ENCODE data around the gene PTPRB. TPM values are rescaled to one million over a fixed set of nuclear protein-coding genes. Genes with fewer than 3 reads are reported as not detected.

Gene PTPRB
- total and polyA plus RNA-seq, 2 of the 4 experiments (the other 2 are of a cell fraction) = 4.1 to 6.5 TPM

- no peak overlapping the region for H3K9ac ChIP-seq (ENCODE audit: low read depth, low read length)
- TF ChIP-seq RFX5 (IDR thresholded peaks at IDR 0.05; ENCODE audit: low read depth, low read length) (no peak), MXI1 (IDR thresholded peaks at IDR 0.05; ENCODE audit: borderline replicate concordance, low read depth, low read length) (no peak), ELK1 (IDR thresholded peaks at IDR 0.05; ENCODE audit: borderline replicate concordance, low read depth, low read length) (no peak), CEBPB (IDR thresholded peaks at IDR 0.05; ENCODE audit: low read depth, low read length) (no peak), BHLHE40 (IDR thresholded peaks at IDR 0.05; ENCODE audit: low read depth, low read length) (no peak), MAZ (IDR thresholded peaks at IDR 0.05; ENCODE audit: borderline replicate concordance, low read depth, low read length) (no peak), NFE2L2 (IDR thresholded peaks at IDR 0.05; ENCODE audit: low read depth, low read length) (no peak), MAFK (IDR thresholded peaks at IDR 0.05; ENCODE audit: low read depth, low read length) (no peak), RAD21 (IDR thresholded peaks at IDR 0.05; ENCODE audit: low read length) (no peak), FOS (IDR thresholded peaks at IDR 0.05; ENCODE audit: low read depth, low read length) (no peak), SMC3 (IDR thresholded peaks at IDR 0.05; ENCODE audit: low read depth, low read length) (no peak), RCOR1 (IDR thresholded peaks at IDR 0.05; ENCODE audit: insufficient replicate concordance, low read length) (no peak)
- TF ChIP-seq, protein P1, sequence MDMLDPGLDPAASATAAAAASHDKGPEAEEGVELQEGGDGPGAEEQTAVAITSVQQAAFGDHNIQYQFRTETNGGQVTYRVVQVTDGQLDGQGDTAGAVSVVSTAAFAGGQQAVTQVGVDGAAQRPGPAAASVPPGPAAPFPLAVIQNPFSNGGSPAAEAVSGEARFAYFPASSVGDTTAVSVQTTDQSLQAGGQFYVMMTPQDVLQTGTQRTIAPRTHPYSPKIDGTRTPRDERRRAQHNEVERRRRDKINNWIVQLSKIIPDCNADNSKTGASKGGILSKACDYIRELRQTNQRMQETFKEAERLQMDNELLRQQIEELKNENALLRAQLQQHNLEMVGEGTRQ (IDR thresholded peaks at IDR 0.05; ENCODE audit: low read depth, low read length) = no peak
- CTCF ChIA-PET = no interaction called here
- WGBS, 2 experiments (ENCODE audit: extremely low coverage in 2 of 2, insufficient read length in 1 of 2) = no CpG with 5 or more reads among the region's 4 CpGs
- no peak overlapping the region for H2AFZ ChIP-seq (replicated peaks; ENCODE audit: low read length, poor library complexity)
- H3K4me1 ChIP-seq (ENCODE audit: control insufficient read depth, insufficient read depth, low read length) = peaks cover 3% of the 10 kb centered on the region
- no peak overlapping the region for H3K4ac ChIP-seq (ENCODE audit: low read depth, low read length)
- H3K9me1 ChIP-seq (ENCODE audit: insufficient read depth, low read length) = no peaks in the 10 kb centered on the region
- no peak for ATAC-seq (ENCODE audit: low read depth)
- POLR2A ChIA-PET (ENCODE audit: unreplicated experiment) = no interaction called here
- 0 out of 2 replicates have a peak, but pooled peaks cover 1% of the 10 kb centered on the region for H3K27me3 ChIP-seq (ENCODE audit: control insufficient read depth, insufficient read depth, low read length)
- no peak overlapping the region for H4K8ac ChIP-seq (ENCODE audit: low read depth in 2 of 2, low read length in 2 of 2)
- no peak overlapping the region for H2BK5ac ChIP-seq (ENCODE audit: low read depth, low read length, poor library complexity, severe bottlenecking)
- DNase-seq = no peak
- H2AK5ac ChIP-seq (ENCODE audit: low read depth, low read length) = no peak overlapping the region
- no peak overlapping the region for H2AK9ac ChIP-seq (replicated peaks; ENCODE audit: low read depth, low read length, poor library complexity)
- H3K56ac ChIP-seq (ENCODE audit: extremely low read depth, insufficient read depth, low read length) = no peak overlapping the region
- no peak overlapping the region for H3K18ac ChIP-seq (ENCODE audit: low read depth, low read length)
- in situ Hi-C loops (cut with MboI; ENCODE audit: low sequenced_read_pairs) = no loop called here
- no peak overlapping the region for H2BK120ac ChIP-seq (ENCODE audit: low read depth, low read length)
- no peaks in the 10 kb centered on the region for H3K9me3 ChIP-seq (ENCODE audit: control insufficient read depth, insufficient read depth, low read length)
- no peak overlapping the region for H4K5ac ChIP-seq (ENCODE audit: low read depth, low read length)
- H3K23ac ChIP-seq (ENCODE audit: low read depth, low read length) = no peak overlapping the region
- H4K20me1 ChIP-seq (ENCODE audit: insufficient read depth, low read length) = no peaks in the 10 kb centered on the region
- H3K36me3 ChIP-seq (ENCODE audit: control insufficient read depth, insufficient read depth, low read length) = no peaks in the 10 kb centered on the region
- H2BK20ac ChIP-seq (ENCODE audit: low read depth, low read length) = no peak overlapping the region
- no peak overlapping the region for H4K91ac ChIP-seq (ENCODE audit: insufficient read depth, low read depth, low read length)
- dilution Hi-C loops (cut with HindIII; ENCODE audit: low sequenced_read_pairs, unreplicated experiment) = no loop called here
- H3K4me2 ChIP-seq (ENCODE audit: low read depth, low read length) = no peak overlapping the region
- no peak overlapping the region for H3K27ac ChIP-seq (ENCODE audit: insufficient read depth, low read length)
- no TSS peak for BruUV-seq (replicated peaks)
- no peak overlapping the region for H2BK15ac ChIP-seq (ENCODE audit: low read depth, low read length)
- intact Hi-C loops (cut with micrococcal nuclease) = no loop called here
- H3K14ac ChIP-seq (replicated peaks; ENCODE audit: low read depth, low read length) = no peak overlapping the region
- H3K79me1 ChIP-seq (ENCODE audit: low read depth in 1 of 2, low read length in 2 of 2) = no peaks in the 10 kb centered on the region
- no peak overlapping the region for H3K4me3 ChIP-seq (ENCODE audit: insufficient read depth, low read depth, low read length)
Observed at GRCh38 chr12:70617450-70617849, 19.8 kb downstream of the PTPRB start.
